ENCODE data around the gene BEST4.
"Not testable (repeated sequence)": the region's sequence is repeated elsewhere in the genome, so short reads cannot be mapped to it uniquely, and the experiment has no call there.

BEST4 gene

GRCh38 chr1:44777547-44777946, 10.4 kb downstream of the BEST4 start:
- no peak for DNase-seq (ENCODE audit: low read depth)

DNA sequence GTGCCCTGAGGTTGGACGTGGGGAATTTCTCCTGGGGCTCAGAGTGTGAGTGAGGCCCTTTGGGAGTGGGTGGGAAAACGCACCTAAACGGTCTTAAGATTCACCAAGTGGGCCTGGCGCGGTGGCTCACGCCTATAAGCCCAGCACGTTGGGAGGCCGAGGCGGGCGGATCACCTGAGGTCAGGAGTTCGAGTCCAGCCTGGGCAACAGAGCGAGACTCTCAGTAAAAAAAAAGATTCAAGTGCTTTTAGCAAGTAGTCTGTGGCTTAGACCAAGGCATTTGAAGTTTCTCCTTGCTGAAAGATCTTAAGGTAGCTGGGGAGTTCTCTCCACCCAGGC, 11.3 kb downstream of the BEST4 start:
- DNase-seq (ENCODE audit: low read depth), result no peak

DNA sequence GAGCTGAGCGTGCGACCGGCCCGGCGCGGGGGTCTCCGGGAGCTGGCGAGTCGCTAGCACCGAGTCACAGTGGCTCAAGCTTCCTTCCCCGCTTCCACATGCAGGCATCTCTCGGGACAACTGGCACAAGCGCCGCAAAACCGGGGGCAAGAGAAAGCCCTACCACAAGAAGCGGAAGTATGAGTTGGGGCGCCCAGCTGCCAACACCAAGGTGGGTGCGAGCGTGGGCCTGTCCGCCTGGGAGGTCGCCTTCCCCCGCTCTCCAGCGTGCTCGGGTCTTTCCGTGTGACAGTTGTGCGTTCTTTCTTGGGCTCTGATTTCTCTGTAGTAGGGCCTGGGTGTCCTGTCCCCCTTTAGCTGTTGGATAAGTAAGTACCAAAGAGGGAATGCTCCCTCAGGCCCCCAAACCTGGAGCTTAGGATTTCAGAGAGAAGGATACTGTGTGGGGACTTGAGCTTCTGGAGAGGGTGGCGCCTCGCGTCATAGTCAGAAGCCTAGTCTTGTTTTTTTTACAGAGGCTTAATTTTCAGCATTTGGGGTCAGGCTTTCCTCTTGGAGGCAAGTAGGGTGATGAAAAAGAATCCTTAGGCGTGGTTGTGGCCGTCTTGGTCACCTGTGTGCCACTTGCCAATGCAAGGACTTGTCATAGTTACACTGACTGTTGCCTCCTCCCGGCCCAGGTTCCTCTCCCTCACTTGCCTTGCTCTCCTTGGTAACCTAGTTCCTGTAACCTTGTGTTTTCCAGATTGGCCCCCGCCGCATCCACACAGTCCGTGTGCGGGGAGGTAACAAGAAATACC, 11.8 kb downstream of the BEST4 start:
- no peak for DNase-seq (ENCODE audit: low read depth)

- DNase-seq (ENCODE audit: low read depth), result peak; percentile 89
Observed at GRCh38 chr1:44775078-44775929, 12.7 kb downstream of the BEST4 start, which contains the start of gene RPS8. Gene RPS8 (plus strand): TSS chr1:44775540. CDS start chr1:44775597, 57 bp downstream.

GRCh38 chr1:44766421-44766820, 21.5 kb downstream of the BEST4 start:
- DNase-seq (ENCODE audit: low read depth), result not testable (repeated sequence)

DNA sequence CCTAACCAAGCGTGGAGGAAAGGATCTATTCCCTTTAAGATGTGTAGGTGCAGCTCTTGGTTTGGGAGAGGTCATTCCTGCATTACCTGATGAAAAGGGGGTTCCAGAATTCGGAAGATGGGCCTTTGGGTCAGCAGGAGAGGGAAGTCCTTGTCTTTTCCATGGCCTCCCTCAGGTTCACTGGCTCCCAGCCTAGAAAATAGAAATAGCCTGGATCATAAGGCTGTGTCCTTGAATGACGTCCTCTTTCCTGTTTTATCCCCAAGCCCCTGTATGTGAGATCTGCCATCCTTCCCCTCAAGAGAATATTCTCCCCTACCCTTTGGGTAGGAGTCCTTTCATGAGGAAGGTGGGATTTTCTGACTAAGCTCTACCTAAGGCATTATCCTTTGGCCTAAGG, 27.1 kb downstream of the BEST4 start:
- no peak for DNase-seq (ENCODE audit: low read depth)

GRCh38 chr1:44759077-44759476, 28.9 kb downstream of the BEST4 start:
- DNase-seq (ENCODE audit: low read depth), result no peak

GRCh38 chr1:44757420-44757819, 30.6 kb downstream of the BEST4 start:
- DNase-seq (ENCODE audit: low read depth), result no peak

DNA sequence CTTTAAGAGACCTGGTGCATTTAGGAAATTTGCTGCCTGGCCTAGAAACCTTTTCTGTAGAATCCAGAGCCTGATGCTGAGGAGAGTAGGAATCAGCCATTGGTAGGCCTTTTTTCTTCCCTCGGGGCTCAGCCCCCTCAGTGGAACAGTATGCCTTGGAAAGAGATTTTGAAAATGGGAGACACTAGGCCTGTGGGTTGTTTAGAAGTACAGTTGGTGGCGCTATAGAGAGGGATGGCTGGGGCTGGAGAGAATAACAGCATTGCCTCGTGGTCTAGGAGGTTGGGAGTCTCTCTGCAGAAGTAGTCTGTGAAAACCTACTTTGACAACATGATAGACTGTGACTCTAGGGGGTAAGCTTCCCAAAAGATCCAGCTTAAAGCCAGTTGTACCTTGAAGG, 40.1 kb downstream of the BEST4 start:
- no peak for DNase-seq (ENCODE audit: low read depth)

DNA sequence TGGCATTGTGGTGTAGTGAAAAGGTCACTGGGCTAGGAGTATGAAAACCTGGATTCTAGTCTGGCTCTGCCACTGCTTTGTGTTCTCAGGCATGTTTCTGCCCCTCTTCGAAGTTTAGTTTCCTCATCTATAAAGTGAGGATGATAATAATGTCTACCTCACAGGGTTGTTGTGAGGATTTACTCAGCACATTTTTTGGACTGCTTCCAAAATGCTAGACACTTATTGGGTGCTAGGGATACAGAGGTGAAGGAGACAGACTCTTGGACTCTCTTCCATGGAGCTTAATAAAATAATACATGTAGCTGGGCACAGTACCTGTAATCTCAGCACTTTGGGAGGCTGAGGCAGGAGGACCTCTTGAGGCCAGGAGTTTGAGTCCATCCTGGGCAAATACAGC, 44.8 kb downstream of the BEST4 start:
- DNase-seq (ENCODE audit: low read depth), result no peak

- no peak for DNase-seq (ENCODE audit: low read depth)
Observed at GRCh38 chr1:44740179-44740617, 47.8 kb downstream of the BEST4 start.

DNA sequence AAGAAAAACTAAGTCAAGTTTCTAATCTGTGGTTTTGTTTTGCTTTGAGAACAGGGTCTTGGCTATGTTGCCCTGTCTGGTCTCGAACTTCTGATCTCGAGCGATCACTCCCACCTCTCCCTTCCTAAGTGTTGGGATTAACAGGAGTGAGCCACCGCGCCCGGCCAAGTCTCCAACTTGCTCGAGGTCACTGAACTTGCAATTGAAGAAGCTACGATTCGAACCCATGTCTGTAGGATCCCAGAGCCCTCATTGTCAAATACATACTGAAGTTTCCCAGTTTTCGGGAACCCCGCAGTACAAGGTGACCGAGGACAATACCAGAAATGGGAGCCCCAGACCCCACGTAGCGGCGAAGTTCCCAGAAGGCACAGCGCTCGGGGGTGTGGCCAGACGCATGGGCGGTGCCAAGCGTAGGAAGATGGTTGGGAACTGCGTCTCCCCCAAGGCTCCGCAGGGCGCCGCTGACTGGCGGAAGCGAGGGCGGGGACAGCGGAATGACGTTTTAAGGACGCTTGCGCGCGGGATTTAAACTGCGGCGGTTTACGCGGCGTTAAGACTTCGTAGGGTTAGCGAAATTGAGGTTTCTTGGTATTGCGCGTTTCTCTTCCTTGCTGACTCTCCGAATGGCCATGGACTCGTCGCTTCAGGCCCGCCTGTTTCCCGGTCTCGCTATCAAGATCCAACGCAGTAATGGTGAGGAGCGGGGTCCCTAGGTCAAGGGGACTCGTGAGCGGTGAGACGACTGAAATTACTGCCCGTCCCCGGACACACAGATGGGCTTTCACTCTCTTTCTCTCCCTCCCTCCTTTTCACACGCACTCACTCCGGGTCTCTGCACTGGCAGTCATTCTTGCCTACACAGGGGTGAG, 48.4 kb downstream of the BEST4 start, which contains the start of gene KIF2C:
TSS of gene KIF2C (plus strand) at position 531 of the 872 bp plus-strand sequence. CDS start at position 627, 96 bp downstream.
- peak; percentile 92 for DNase-seq (ENCODE audit: low read depth)

GRCh38 chr1:44738953-44739306, 49.0 kb downstream of the BEST4 start:
- not testable (repeated sequence) for DNase-seq (ENCODE audit: low read depth)

- DNase-seq (ENCODE audit: low read depth), result no peak
Observed at GRCh38 chr1:44735992-44736391, 52.0 kb downstream of the BEST4 start.

DNA sequence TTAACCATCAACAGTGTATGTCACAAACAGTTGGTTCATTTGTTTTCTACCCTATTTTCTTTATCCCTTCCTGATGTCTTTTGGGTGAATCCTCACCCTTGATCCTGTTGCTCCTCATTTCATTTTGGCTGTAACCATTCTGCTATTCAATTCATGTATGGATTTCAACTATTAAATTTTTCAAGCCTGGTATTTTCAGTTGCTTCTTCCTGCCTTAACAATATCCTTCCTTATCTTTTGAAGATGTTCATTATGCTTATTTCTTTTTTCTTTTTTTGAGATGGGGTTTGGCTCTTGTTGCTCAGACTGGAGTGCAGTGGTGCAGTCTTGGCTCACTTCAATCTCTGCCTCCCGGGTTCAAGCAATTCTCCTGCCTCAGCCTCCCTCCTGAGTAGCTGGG, 54.2 kb downstream of the BEST4 start:
- DNase-seq (ENCODE audit: low read depth), result no peak

All from GM04504 (cell line).